ENCODE measurements around the gene FBLN2. TPM values are rescaled to one million over a fixed set of nuclear protein-coding genes. Genes with fewer than 3 reads are reported as not detected.

The FBLN2 gene
- total RNA-seq, 3 donors from 2014 or later (not counting 1 experiment from before 2014, with no cell fraction given) = 0.61 to 2.7 (median 1.6) TPM

DNA sequence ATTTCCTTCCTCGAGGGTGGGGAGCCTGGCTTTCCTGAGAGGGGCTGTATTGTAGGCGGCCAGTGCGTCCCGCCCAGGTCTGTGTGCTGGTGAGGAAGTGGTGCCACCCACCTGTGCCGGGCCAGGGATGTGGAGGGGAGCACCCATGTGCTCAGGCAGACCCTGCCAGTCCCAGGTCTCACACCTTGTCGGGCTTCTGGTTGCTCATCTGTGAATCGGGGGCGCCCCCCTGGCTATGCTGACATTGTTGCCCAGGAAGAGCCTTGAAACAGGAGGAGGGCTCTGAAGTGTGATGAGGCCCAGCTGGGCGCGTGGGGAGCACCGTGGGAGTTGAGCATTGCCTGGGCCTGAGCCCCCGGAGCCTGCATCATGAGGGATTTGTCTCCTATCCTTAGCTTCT is 4.8 kb downstream of the FBLN2 start:
- no peak overlapping the region for H3K27ac ChIP-seq (ENCODE audit: low read length)
- WGBS (ENCODE audit: insufficient coverage) = 47% methylated on average over 12 of the region's 12 CpGs

DNA sequence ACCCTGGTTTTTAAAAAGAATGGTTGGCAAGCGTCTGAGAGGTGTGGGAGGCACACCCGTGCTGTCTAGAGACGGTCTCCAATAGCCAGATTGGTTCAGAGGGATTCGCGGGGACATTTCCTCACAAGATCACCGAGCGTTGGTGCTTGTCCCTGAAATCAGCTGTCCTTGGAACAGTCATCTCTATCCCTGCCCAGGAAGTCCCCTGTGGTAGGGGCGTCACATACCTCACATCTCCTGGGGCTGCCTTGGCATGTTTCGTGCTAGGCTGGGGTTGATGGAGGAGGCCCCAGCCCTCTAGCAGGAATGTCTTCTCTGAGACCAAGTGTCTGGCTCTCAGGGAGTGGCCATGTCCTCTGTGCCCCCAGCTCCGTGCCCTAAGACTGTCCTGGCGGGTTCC is 6.8 kb downstream of the FBLN2 start:
- Histone ChIP-seq H3K36me3 (ENCODE audit: control insufficient read depth, insufficient read depth, low read length) (no peaks in the 10 kb centered on the region), H3K27me3 (ENCODE audit: control insufficient read depth, insufficient read depth, low read length) (no peaks in the 10 kb centered on the region), H3K9me3 (ENCODE audit: control insufficient read depth, insufficient read depth, low read length) (no peaks in the 10 kb centered on the region), H3K4me3 (ENCODE audit: low read length) (no peak overlapping the region), H3K4me1 (ENCODE audit: control insufficient read depth, insufficient read depth, low read length) (no peaks in the 10 kb centered on the region), H3K27ac (ENCODE audit: low read length) (no peak overlapping the region)
- intact Hi-C loops (cut with micrococcal nuclease) = no loop called here
- WGBS (ENCODE audit: insufficient coverage) = 86% methylated on average over 11 of the region's 11 CpGs
- DNase-seq (no peak), ATAC-seq (no peak)
- peaks cover 0 to 7% of the 10 kb centered on the region in 2 donors for H3K4me1 Mint-ChIP-seq
- H3K4me3 Mint-ChIP-seq = no peak overlapping the region
- H3K27me3 Mint-ChIP-seq (ENCODE audit: low read depth in 2 of 2) = peaks cover 6 to 13% of the 10 kb centered on the region in 2 donors
- no peak overlapping the region for H3K27ac Mint-ChIP-seq
- TF ChIP-seq, protein P1, sequence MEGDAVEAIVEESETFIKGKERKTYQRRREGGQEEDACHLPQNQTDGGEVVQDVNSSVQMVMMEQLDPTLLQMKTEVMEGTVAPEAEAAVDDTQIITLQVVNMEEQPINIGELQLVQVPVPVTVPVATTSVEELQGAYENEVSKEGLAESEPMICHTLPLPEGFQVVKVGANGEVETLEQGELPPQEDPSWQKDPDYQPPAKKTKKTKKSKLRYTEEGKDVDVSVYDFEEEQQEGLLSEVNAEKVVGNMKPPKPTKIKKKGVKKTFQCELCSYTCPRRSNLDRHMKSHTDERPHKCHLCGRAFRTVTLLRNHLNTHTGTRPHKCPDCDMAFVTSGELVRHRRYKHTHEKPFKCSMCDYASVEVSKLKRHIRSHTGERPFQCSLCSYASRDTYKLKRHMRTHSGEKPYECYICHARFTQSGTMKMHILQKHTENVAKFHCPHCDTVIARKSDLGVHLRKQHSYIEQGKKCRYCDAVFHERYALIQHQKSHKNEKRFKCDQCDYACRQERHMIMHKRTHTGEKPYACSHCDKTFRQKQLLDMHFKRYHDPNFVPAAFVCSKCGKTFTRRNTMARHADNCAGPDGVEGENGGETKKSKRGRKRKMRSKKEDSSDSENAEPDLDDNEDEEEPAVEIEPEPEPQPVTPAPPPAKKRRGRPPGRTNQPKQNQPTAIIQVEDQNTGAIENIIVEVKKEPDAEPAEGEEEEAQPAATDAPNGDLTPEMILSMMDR (IDR thresholded peaks at IDR 0.05) = no peak
- H3K9me3 Mint-ChIP-seq = no peaks in the 10 kb centered on the region
- H3K36me3 Mint-ChIP-seq = no peaks in the 10 kb centered on the region

More for the DNA sequence above, 4.8 kb downstream of the FBLN2 start:
- DNase-seq (no peak), ATAC-seq (no peak)
- Histone ChIP-seq H3K9me3 (ENCODE audit: control insufficient read depth, insufficient read depth, low read length) (no peaks in the 10 kb centered on the region), H3K36me3 (ENCODE audit: control insufficient read depth, insufficient read depth, low read length) (no peaks in the 10 kb centered on the region), H3K27me3 (ENCODE audit: control insufficient read depth, insufficient read depth, low read length) (peaks cover 3% of the 10 kb centered on the region), H3K4me3 (ENCODE audit: low read length) (no peak overlapping the region), H3K4me1 (ENCODE audit: control insufficient read depth, insufficient read depth, low read length) (peaks cover 7% of the 10 kb centered on the region)
- intact Hi-C loops (cut with micrococcal nuclease) = no loop called here
- no peaks in the 10 kb centered on the region for H3K36me3 Mint-ChIP-seq
- no peak overlapping the region for H3K4me3 Mint-ChIP-seq
- H3K9me3 Mint-ChIP-seq = no peaks in the 10 kb centered on the region
- peaks cover 5 to 12% of the 10 kb centered on the region in 2 donors for H3K4me1 Mint-ChIP-seq
- TF ChIP-seq, protein P1 (IDR thresholded peaks at IDR 0.05) = no peak
- no peak overlapping the region for H3K27ac Mint-ChIP-seq
- peaks cover 6 to 7% of the 10 kb centered on the region in 2 donors for H3K27me3 Mint-ChIP-seq (ENCODE audit: low read depth in 2 of 2)

DNA sequence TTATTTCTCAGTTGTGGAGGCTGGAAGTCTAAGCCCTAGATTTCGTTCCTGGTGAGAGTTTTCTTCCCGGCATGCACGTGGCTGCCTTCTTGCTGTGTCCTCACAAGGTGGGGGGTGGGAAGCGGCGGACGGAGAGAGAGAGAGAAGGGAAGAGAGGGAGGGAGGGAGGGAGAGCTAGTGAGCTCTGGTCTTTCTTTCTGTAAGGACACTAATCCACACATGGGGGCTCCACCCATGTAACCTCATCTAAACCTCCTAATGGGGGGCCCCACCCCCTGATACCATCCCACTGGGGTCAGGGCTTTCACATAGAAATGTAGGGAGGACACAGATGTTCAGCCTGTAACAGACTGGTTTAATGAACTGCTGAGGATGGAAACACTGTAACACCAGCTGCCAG is 7.3 kb downstream of the FBLN2 start:
- 88% methylated on average over 3 of the region's 6 CpGs for WGBS (ENCODE audit: insufficient coverage)
- H3K36me3 Mint-ChIP-seq = no peaks in the 10 kb centered on the region
- H3K4me1 Mint-ChIP-seq = peaks cover 0 to 7% of the 10 kb centered on the region in 2 donors
- H3K27ac Mint-ChIP-seq = no peak overlapping the region
- peaks cover 6 to 15% of the 10 kb centered on the region in 2 donors for H3K27me3 Mint-ChIP-seq (ENCODE audit: low read depth in 2 of 2)
- no peaks in the 10 kb centered on the region for H3K9me3 ChIP-seq (ENCODE audit: control insufficient read depth, insufficient read depth, low read length)
- H3K36me3 ChIP-seq (ENCODE audit: control insufficient read depth, insufficient read depth, low read length) = no peaks in the 10 kb centered on the region
- no peak overlapping the region for H3K27ac ChIP-seq (ENCODE audit: low read length)
- no peaks in the 10 kb centered on the region for H3K27me3 ChIP-seq (ENCODE audit: control insufficient read depth, insufficient read depth, low read length)
- TF ChIP-seq, protein P1 (IDR thresholded peaks at IDR 0.05) = no peak
- no peak overlapping the region for H3K4me3 Mint-ChIP-seq
- no peaks in the 10 kb centered on the region for H3K9me3 Mint-ChIP-seq
- no peak for DNase-seq
- no peaks in the 10 kb centered on the region for H3K4me1 ChIP-seq (ENCODE audit: control insufficient read depth, insufficient read depth, low read length)
- ATAC-seq = no peak
- H3K4me3 ChIP-seq (ENCODE audit: low read length) = no peak overlapping the region
- intact Hi-C loops (cut with micrococcal nuclease) = no loop called here

DNA sequence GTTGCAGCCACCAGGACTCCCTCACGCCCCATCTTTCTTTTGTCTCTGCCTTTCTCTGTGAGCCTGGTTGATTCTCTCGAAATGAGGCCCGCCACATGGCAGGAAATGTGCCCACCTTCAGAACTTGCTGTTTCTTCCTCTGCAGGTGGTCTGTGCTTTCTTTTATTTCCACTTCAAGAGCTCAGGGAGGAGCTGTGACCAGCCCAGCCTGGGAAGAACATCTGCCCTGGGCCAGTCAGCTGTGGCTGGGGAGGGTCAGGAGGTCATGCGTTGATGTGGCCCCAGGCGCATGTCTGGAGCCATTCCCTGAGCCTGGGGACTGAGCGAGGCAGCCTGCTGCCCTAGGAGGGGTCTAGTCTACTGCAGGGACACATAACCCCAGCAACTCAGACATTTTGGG is 8.0 kb downstream of the FBLN2 start:
- WGBS (ENCODE audit: insufficient coverage) = 59% methylated on average over 6 of the region's 6 CpGs
- H3K27ac Mint-ChIP-seq = no peak overlapping the region
- no peaks in the 10 kb centered on the region for H3K27me3 ChIP-seq (ENCODE audit: control insufficient read depth, insufficient read depth, low read length)
- no peak overlapping the region for H3K4me3 ChIP-seq (ENCODE audit: low read length)
- H3K4me3 Mint-ChIP-seq = no peak overlapping the region
- no peak overlapping the region for H3K27ac ChIP-seq (ENCODE audit: low read length)
- H3K36me3 ChIP-seq (ENCODE audit: control insufficient read depth, insufficient read depth, low read length) = no peaks in the 10 kb centered on the region
- H3K36me3 Mint-ChIP-seq = no peaks in the 10 kb centered on the region
- H3K9me3 ChIP-seq (ENCODE audit: control insufficient read depth, insufficient read depth, low read length) = no peaks in the 10 kb centered on the region
- ATAC-seq (no peak), DNase-seq (no peak)
- TF ChIP-seq, protein P1 (IDR thresholded peaks at IDR 0.05) = no peak
- H3K9me3 Mint-ChIP-seq = no peaks in the 10 kb centered on the region
- intact Hi-C loops (cut with micrococcal nuclease) = no loop called here
- H3K27me3 Mint-ChIP-seq (ENCODE audit: low read depth in 2 of 2) = peaks cover 6 to 15% of the 10 kb centered on the region in 2 donors
- peaks cover 0 to 7% of the 10 kb centered on the region in 2 donors for H3K4me1 Mint-ChIP-seq
- no peaks in the 10 kb centered on the region for H3K4me1 ChIP-seq (ENCODE audit: control insufficient read depth, insufficient read depth, low read length)
